ENCODE data around the gene H3-3A.

GRCh38 chr1:226117330-226117729 is 54.8 kb downstream of the H3-3A start:
- TF ChIP-seq, protein P1, sequence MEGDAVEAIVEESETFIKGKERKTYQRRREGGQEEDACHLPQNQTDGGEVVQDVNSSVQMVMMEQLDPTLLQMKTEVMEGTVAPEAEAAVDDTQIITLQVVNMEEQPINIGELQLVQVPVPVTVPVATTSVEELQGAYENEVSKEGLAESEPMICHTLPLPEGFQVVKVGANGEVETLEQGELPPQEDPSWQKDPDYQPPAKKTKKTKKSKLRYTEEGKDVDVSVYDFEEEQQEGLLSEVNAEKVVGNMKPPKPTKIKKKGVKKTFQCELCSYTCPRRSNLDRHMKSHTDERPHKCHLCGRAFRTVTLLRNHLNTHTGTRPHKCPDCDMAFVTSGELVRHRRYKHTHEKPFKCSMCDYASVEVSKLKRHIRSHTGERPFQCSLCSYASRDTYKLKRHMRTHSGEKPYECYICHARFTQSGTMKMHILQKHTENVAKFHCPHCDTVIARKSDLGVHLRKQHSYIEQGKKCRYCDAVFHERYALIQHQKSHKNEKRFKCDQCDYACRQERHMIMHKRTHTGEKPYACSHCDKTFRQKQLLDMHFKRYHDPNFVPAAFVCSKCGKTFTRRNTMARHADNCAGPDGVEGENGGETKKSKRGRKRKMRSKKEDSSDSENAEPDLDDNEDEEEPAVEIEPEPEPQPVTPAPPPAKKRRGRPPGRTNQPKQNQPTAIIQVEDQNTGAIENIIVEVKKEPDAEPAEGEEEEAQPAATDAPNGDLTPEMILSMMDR (IDR thresholded peaks at IDR 0.05; ENCODE audit: low read length): no peak
- TF ChIP-seq EZH2phosphoT487 (IDR thresholded peaks at IDR 0.05; ENCODE audit: low read length): no peak
